H1 (cell line): ENCODE results near the gene RXFP1.
"Not testable (repeated sequence)": the region's sequence is repeated elsewhere in the genome, so short reads cannot be mapped to it uniquely, and the experiment has no call there.

Experiments used
- CTCF ChIP-seq, 3 experiments: IDR thresholded peaks; 1 replicate in 2 of 3; 2 replicates in 1 of 3; pipeline versions ENCODE4 v1.5.1 to v1.6.1; 2011; ENCODE audit warnings: low read length in 3 of 3, mild to moderate bottlenecking in 3 of 3, inconsistent platforms in 2 of 3, low read depth in 1 of 3, moderate library complexity in 1 of 3; ENCODE audit not compliant: insufficient read depth in 1 of 3; ENCODE audit errors: control extremely low read depth in 1 of 3
- EP300 ChIP-seq, 2 experiments: IDR thresholded peaks; 1 replicate in 1 of 2; 2 replicates in 1 of 2; pipeline ENCODE4 v1.6.1; 2011 to 2012; ENCODE audit warnings: low read depth in 2 of 2, low read length in 2 of 2, mild to moderate bottlenecking in 2 of 2, borderline replicate concordance in 1 of 2, inconsistent platforms in 1 of 2, moderate library complexity in 1 of 2
- TAF1 ChIP-seq: IDR thresholded peaks from 2 replicates; pipeline ENCODE4 v1.6.1; 2011; ENCODE audit warnings: mild to moderate bottlenecking, low read depth, low read length

GRCh38 chr4:158663707-158664625 is 142.3 kb downstream of the RXFP1 start:
- TF ChIP-seq CTCF (IDR thresholded peaks at IDR 0.05; ENCODE audit: control extremely low read depth in 1 of 3, insufficient read depth in 1 of 3, low read depth in 1 of 3, low read length in 3 of 3); EP300 (IDR thresholded peaks at IDR 0.05; ENCODE audit: borderline replicate concordance in 1 of 2, low read depth in 2 of 2, low read length in 2 of 2); TAF1: not testable (repeated sequence)
